Measurements from ENCODE around the gene SCRN1.

The SCRN1 gene

DNA sequence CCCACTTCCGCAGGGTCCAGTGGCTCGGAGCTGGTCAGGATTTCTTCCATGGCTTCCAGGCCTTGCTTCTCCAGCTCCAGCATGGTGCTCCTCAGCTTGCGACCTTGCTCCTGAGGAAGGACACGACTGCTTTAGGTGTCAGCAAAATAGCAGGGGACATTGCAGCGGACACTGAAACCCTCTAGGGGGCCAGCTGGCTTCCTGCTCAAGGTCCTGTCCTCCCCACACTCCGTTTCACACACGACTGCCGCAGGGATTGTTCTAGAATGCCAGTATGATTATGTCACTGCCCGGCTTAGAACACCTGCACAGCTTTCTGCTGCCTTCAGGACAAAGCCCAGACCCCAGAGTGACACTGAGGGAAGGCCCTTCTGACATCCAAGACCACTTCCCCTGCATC, 65.6 kb downstream of the SCRN1 start:
- Histone ChIP-seq H3F3A (ENCODE audit: insufficient read depth, low read length) (no peaks in the 10 kb centered on the region), H3K79me2 (ENCODE audit: low read length) (no peaks in the 10 kb centered on the region), H3K9me3 (replicated peaks; ENCODE audit: insufficient read depth, low read length) (no peaks in the 10 kb centered on the region), H3K4me2 (ENCODE audit: low read depth, low read length) (no peak overlapping the region), H3K9ac (ENCODE audit: low read length) (no peak overlapping the region), H4K20me1 (ENCODE audit: insufficient read depth, low read length) (no peaks in the 10 kb centered on the region), H2AFZ (ENCODE audit: low read length) (no peak overlapping the region), H3K4me1 (ENCODE audit: low read length) (no peaks in the 10 kb centered on the region), H3K27me3 (replicated peaks; ENCODE audit: insufficient read depth, low read length) (no peaks in the 10 kb centered on the region), H3K36me3 (replicated peaks; ENCODE audit: insufficient read depth, low read length) (no peaks in the 10 kb centered on the region), H3K4me3 (ENCODE audit: low read length) (no peak overlapping the region), H3K9me2 (replicated peaks; ENCODE audit: insufficient read depth, low read length) (no peaks in the 10 kb centered on the region), H3K27ac (ENCODE audit: low read length) (no peak overlapping the region)
- no peak for DNase-seq
- TF ChIP-seq EZH2phosphoT487 (IDR thresholded peaks at IDR 0.05; ENCODE audit: low read length) (no peak), EZH2 (optimal IDR thresholded peaks at IDR 0.05; ENCODE audit: low read depth, low read length) (no peak), CTCF (IDR thresholded peaks at IDR 0.05; ENCODE audit: low read length) (no peak)

- no peak overlapping the region for H3K27ac ChIP-seq (ENCODE audit: low read length)
- no peaks in the 10 kb centered on the region for H3F3A ChIP-seq (ENCODE audit: insufficient read depth, low read length)
- H3K36me3 ChIP-seq (replicated peaks; ENCODE audit: insufficient read depth, low read length) = no peaks in the 10 kb centered on the region
- TF ChIP-seq CTCF (IDR thresholded peaks at IDR 0.05; ENCODE audit: low read length) (no peak), EZH2phosphoT487 (IDR thresholded peaks at IDR 0.05; ENCODE audit: low read length) (no peak), EZH2 (optimal IDR thresholded peaks at IDR 0.05; ENCODE audit: low read depth, low read length) (no peak)
- no peak overlapping the region for H3K9ac ChIP-seq (ENCODE audit: low read length)
- no peak overlapping the region for H3K4me2 ChIP-seq (ENCODE audit: low read depth, low read length)
- no peak overlapping the region for H3K4me3 ChIP-seq (ENCODE audit: low read length)
- H3K4me1 ChIP-seq (ENCODE audit: low read length) = no peaks in the 10 kb centered on the region
- DNase-seq = no peak
- no peak overlapping the region for H2AFZ ChIP-seq (ENCODE audit: low read length)
- no peaks in the 10 kb centered on the region for H3K27me3 ChIP-seq (replicated peaks; ENCODE audit: insufficient read depth, low read length)
- H3K79me2 ChIP-seq (ENCODE audit: low read length) = no peaks in the 10 kb centered on the region
- no peaks in the 10 kb centered on the region for H4K20me1 ChIP-seq (ENCODE audit: insufficient read depth, low read length)
- H3K9me3 ChIP-seq (replicated peaks; ENCODE audit: insufficient read depth, low read length) = no peaks in the 10 kb centered on the region
- no peaks in the 10 kb centered on the region for H3K9me2 ChIP-seq (replicated peaks; ENCODE audit: insufficient read depth, low read length)
Observed at GRCh38 chr7:29922921-29923700, 66.5 kb downstream of the SCRN1 start.

GRCh38 chr7:29921404-29922010, 68.1 kb downstream of the SCRN1 start:
- H3K4me3 ChIP-seq (ENCODE audit: low read length) = no peak overlapping the region
- no peak overlapping the region for H3K27ac ChIP-seq (ENCODE audit: low read length)
- no peaks in the 10 kb centered on the region for H3K27me3 ChIP-seq (replicated peaks; ENCODE audit: insufficient read depth, low read length)
- no peaks in the 10 kb centered on the region for H3K4me1 ChIP-seq (ENCODE audit: low read length)
- no peak overlapping the region for H2AFZ ChIP-seq (ENCODE audit: low read length)
- no peaks in the 10 kb centered on the region for H3F3A ChIP-seq (ENCODE audit: insufficient read depth, low read length)
- DNase-seq = peak; percentile 58
- no peaks in the 10 kb centered on the region for H3K9me3 ChIP-seq (replicated peaks; ENCODE audit: insufficient read depth, low read length)
- no peaks in the 10 kb centered on the region for H3K79me2 ChIP-seq (ENCODE audit: low read length)
- H4K20me1 ChIP-seq (ENCODE audit: insufficient read depth, low read length) = no peaks in the 10 kb centered on the region
- no peak overlapping the region for H3K4me2 ChIP-seq (ENCODE audit: low read depth, low read length)
- H3K9me2 ChIP-seq (replicated peaks; ENCODE audit: insufficient read depth, low read length) = no peaks in the 10 kb centered on the region
- no peaks in the 10 kb centered on the region for H3K36me3 ChIP-seq (replicated peaks; ENCODE audit: insufficient read depth, low read length)
- H3K9ac ChIP-seq (ENCODE audit: low read length) = no peak overlapping the region
- TF ChIP-seq EZH2 (optimal IDR thresholded peaks at IDR 0.05; ENCODE audit: low read depth, low read length) (no peak), CTCF (IDR thresholded peaks at IDR 0.05; ENCODE audit: low read length) (peak; percentile 92)
